Retinal pigment epithelial cell (primary cell): Measurements from ENCODE around the gene SLC35B4.

ENCODE experiments used
- DNase-seq: peaks from one replicate; pipeline ENCODE4 v3.0.0-alpha.2; 2010; ENCODE audit warnings: low read depth
- H3K4me3 ChIP-seq: 2 replicates; pipeline ENCODE4 v1.5.1; 2011; ENCODE audit warnings: mild to moderate bottlenecking, low read length, control low read depth, moderate library complexity
- CTCF ChIP-seq: conservative IDR thresholded peaks from 2 replicates; pipeline ENCODE4 v1.5.1; 2011; ENCODE audit warnings: low read depth, low read length, control low read depth, inconsistent platforms

Gene SLC35B4

GRCh38 chr7:134347567-134347966, 30.8 kb upstream of the SLC35B4 start:
- DNase-seq, result no peak
- no peak for TF ChIP-seq CTCF
- H3K4me3 ChIP-seq, result no peak overlapping the region

- H3K4me3 ChIP-seq, result no peak overlapping the region
- DNase-seq, result no peak
- no peak for TF ChIP-seq CTCF
These were observed 27.1 kb upstream of the SLC35B4 start for GRCh38 chr7:134343796-134344195.

- TF ChIP-seq CTCF, result no peak
- DNase-seq, result no peak
- H3K4me3 ChIP-seq, result no peak overlapping the region
These were observed 26.4 kb upstream of the SLC35B4 start for GRCh38 chr7:134343136-134343535.

- no peak for DNase-seq
- TF ChIP-seq CTCF, result no peak
- H3K4me3 ChIP-seq, result no peak overlapping the region
These were observed 22.7 kb upstream of the SLC35B4 start for GRCh38 chr7:134339475-134339874.

GRCh38 chr7:134337980-134338379, 21.2 kb upstream of the SLC35B4 start:
- TF ChIP-seq CTCF, result no peak
- H3K4me3 ChIP-seq, result no peak overlapping the region
- DNase-seq, result no peak

- H3K4me3 ChIP-seq, result no peak overlapping the region
- DNase-seq, result no peak
- TF ChIP-seq CTCF, result no peak
These were observed 17.7 kb upstream of the SLC35B4 start for GRCh38 chr7:134334408-134334807.

- no peak for TF ChIP-seq CTCF
- DNase-seq, result no peak
- H3K4me3 ChIP-seq, result no peak overlapping the region
These were observed 17.2 kb upstream of the SLC35B4 start for GRCh38 chr7:134333943-134334342.
